HG03039 (cell line): Measurements from ENCODE around the gene PLCXD1.
"Not testable (repeated sequence)": the region's sequence is repeated elsewhere in the genome, so short reads cannot be mapped to it uniquely, and the experiment has no call there.

ENCODE experiments used
- ATAC-seq: cut with Tn5 transposase; IDR thresholded peaks from one replicate; pipeline ENCODE4 v1.9.1; 2021; ENCODE audit warnings: mild to moderate bottlenecking, moderate library complexity; ENCODE audit not compliant: unreplicated experiment

PLCXD1 gene

DNA sequence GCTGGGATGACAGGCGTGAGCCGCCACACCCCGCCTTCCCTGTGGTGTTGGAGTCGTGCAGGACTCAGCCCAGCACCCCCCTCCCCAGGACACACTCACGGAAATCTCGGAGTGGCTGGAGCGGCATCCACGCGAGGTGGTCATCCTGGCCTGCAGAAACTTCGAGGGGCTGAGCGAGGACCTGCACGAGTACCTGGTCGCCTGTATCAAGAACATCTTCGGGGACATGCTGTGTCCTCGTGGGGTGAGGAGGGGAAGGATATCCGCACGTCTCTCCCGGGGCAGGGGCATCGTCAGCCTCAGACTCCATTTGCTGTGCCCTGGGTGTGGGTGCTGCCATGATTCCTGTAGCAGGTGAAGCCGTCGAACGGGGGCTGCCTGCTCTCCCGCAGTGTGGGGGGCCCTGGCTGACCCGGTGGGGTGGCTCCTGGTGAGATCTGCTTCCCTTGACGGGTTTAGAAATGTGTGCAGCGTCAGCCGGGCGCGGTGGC lies 10.3 kb downstream of the PLCXD1 start:
- no peak for ATAC-seq

DNA sequence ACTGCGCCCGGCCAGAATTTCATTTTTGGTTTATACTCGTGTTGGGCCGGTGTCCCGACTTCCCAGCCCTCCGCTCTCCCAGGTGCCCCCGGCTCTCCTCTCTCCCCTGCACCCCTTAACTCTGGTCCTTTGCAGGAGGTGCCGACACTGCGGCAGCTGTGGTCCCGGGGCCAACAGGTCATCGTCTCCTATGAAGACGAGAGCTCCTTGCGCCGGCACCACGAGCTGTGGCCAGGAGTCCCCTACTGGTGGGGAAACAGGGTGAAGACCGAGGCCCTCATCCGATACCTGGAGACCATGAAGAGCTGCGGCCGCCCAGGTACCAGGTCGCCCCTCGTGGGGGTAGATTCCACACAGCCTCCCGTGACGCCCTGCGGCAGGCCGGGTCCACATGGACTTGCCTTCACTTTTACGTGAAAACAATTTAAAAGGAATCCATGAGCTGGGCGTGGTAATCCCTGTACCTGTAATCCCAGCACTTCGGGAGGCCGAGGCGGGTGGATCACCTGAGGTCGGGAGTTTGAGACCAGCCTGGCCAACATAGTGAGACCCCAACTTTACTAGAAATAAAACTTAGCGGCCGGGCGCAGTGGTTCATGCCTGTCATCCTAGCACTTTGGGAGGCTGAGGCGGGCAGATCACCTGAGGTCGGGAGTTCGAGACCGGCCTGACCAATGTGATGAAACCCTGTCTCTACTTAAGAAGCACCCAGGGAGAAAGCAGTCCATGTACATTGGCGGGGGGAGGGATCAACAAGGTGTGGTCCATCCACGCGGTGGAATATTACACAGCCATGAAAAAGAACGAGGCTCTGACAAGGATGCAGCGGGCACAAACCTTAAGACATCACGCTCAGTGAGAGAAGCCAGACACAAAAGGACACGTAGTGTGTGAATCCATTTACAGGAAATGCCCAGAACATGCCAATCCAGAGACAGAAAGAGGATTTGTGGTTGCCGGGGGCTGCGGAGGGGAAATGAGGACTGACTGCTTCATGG lies 12.0 kb downstream of the PLCXD1 start:
- ATAC-seq = no peak

DNA sequence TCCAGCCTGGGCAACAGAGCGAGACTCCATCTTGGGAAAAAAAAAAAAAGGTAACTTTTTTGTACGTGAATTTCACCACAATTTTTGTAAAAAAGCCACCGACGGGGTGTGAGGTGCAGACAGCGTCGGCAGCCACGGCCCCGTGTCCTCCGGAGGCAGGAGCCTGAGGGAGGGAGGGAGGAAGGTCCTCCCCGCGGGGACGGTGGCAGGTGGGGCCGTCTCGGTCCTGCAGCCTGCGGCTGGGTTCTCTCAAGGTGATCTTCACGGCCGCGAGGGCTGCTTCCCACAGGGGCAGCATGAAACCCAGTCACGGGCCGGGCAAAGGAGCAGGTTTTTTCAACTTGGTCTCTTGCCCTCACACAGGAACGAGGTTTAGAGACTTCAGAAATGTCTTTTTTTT lies 14.0 kb downstream of the PLCXD1 start:
- ATAC-seq = no peak

DNA sequence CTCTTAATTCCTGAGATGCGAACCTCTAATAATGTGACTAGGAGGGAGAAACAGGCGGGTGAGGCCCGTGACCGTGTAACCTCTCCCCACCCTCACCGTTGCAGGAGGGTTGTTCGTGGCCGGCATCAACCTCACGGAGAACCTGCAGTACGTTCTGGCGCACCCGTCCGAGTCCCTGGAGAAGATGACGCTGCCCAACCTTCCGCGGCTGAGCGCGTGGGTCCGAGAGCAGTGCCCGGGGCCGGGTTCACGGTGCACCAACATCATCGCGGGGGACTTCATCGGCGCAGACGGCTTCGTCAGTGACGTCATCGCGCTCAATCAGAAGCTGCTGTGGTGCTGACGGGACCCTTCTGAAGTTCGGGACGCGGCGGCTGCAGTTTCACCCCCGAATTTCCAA lies 17.8 kb downstream of the PLCXD1 start:
- no peak for ATAC-seq

DNA sequence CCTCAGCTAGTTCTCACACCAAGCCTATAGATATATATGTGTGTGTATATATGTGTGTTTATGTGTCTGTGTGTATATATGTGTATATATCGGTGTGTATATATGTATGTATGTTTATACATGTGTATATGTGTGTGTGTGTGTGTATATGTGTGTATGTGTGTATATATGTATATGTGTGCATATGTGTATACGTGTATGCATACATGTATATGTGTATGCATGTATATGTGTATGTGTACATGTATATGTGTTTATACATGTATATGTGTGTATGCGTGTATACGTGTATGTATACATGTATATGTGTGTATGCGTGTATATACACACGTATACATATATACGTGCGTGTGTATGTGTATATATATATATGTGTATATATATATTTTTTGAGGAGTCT lies 19.2 kb downstream of the PLCXD1 start:
- ATAC-seq = no peak

DNA sequence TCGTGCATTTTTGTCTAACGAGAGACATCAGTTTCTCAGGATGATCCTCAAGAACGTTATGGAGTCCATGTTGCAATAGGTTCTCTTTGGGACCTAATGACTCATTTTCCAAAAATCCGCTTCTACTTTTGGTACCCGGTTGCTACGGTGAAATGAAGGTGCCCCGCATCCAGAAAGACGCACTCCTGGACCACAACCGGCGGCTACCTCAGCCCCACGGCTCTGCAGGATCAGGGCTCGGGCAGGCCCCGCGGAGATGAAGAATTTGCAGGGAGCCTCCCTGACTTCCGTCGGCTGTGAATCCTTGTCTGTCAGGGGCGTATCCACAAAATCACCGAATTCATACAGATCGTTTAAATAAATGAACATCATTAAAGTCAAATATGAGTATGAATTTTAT lies 21.8 kb downstream of the PLCXD1 start:
- no peak for ATAC-seq

DNA sequence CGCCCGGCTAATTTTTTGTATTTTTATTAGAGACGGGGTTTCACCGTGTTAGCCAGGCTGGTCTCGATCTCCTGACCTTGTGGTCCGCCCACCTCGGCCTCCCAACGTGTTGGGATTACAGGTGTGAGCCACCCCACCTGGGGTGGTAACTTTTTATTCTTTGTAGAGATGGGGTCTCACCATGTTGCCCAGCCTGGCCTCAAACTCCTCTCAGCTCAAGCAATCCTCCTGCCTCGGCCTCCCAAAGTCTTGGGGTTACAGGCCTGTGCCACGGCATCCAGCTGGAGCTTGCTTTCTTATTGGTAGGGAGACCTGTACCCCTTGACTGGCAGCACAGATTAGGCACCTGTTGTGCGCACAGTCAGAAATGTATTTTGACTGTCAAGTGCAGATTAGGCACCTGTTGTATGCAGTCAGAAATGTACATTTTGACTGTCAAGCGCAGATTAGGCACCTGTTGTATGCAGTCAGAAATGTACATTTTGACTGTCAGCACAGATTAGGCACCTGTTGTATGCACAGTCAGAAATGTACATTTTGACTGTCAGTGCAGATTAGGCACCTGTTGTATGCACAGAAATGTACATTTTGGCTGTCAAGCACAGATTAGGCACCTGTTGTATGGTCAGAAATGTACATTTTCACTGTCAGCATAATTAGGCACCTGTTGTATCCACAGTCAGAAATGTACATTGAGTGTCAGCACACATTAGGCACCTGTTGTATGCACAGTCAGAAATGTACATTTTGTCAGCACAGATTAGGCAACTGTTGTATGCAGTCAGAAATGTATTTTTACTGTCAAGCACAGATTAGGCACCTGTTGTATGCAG lies 24.8 kb downstream of the PLCXD1 start:
- not testable (repeated sequence) for ATAC-seq

DNA sequence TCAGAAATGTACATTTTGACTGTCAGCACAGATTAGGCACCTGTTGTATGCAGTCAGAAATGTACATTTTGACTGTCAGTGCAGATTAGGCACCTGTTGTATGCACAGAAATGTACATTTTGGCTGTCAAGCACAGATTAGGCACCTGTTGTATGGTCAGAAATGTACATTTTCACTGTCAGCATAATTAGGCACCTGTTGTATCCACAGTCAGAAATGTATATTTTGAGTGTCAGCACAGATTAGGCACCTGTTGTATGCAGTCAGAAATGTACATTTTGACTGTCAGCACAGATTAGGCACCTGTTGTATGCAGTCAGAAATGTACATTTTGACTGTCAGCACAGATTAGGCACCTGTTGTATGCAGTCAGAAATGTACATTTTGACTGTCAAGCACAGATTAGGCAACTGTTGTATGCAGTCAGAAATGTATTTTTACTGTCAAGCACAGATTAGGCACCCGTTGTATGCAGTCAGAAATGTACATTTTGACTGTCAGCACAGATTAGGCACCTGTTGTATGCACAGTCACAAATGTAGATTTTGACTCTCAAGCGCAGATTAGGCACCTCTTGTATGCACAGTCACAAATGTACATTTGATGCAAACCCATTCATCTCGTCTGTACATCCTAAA lies 25.6 kb downstream of the PLCXD1 start:
- ATAC-seq = not testable (repeated sequence)

DNA sequence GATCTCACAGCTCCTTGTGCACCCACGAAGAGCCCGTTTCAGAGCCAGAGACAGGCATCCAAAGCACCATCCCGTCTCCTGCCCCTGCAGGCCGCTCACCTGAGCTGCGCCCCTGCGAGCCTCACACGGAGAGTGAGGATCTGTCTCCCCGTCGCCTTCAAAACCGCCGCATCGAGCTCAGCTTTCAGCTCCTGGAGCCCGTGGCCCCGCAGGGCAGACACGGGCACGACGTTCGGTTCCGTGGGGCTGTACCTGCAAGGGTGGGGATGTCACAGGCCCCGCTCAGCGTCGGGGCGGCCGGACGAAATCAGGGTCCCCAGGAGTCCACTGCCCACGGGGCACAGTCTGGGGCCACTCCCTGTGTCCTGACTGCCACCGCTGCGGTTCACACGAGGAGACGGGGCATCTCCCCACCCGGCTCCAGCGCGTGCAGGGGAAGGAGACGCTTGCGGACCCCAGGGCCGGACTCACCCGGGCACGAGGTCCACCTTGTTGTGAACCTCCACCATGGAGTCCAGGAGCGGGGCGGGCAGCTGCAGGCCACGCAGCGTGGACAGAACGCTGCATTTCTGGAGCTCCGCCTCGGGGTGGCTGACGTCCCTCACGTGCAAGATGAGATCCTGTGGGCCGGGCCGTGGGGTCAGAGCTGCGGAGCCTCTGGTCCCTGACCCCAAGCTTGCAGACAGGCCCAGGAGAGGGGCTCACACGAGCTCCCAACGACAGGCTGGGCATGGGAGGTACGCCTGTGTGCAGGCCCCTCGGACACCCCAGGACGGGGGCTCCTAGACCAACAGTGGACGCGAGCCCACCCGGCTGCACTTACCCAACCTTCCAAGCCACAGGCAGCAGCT lies 26.3 kb downstream of the PLCXD1 start:
- no peak for ATAC-seq

DNA sequence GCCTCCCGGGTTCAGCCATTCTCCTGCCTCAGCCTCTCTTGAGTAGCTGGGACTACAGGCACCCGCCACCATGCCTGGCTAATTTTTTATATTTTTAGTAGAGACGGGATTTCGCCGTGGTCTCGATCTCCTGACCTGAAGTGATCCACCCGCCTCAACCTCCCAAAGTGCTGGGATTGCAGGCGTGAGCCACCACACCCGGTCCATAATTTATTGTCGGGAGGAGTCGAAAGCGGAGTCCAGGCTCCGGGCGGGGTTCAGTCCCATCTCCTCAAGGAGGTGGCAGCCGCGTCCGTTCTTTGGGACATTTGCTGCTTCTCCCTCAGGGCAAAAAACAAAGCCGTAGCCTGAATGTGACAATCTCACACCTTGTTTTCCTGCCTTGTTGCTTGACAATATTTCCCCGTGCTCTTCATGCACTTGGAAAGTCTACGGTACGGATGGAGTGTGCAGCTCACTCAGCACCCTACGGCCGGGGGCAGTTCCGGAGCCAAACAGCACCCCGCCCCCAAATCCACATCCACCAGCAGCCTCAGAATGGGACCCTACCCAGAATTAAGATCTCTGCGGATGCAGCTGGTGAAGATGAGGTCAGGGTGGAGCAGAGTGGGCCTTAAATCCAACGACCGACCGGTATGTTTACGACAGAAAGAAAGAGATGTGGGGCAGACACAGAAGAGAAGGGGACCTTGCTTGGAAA lies 27.8 kb downstream of the PLCXD1 start:
- ATAC-seq = no peak

DNA sequence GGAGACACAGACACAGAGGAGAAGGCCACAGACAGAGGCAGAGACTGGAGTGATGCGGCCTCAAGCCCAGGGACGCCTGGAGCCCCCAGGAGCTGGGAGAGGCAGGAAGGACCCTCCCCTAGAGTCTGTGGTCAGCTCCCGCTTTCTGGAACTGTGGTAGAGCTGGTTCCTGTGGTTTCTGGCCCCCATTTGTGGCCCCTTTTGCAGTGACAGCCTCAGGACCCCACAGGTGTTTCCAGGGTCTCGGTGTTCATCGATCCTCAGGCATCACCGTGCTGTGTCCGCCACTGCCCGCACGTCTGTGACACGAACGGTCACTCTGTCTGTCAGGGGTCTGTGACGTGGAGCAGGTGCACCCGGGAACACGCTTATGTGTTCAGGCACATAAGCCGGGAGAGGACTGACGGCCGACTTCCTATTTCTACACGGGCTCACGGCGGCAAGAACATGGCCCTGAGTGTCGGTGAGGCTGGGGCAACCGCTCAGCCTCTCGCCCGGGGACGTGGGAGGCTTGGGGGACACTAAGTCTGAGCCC lies 29.5 kb downstream of the PLCXD1 start:
- no peak for ATAC-seq

DNA sequence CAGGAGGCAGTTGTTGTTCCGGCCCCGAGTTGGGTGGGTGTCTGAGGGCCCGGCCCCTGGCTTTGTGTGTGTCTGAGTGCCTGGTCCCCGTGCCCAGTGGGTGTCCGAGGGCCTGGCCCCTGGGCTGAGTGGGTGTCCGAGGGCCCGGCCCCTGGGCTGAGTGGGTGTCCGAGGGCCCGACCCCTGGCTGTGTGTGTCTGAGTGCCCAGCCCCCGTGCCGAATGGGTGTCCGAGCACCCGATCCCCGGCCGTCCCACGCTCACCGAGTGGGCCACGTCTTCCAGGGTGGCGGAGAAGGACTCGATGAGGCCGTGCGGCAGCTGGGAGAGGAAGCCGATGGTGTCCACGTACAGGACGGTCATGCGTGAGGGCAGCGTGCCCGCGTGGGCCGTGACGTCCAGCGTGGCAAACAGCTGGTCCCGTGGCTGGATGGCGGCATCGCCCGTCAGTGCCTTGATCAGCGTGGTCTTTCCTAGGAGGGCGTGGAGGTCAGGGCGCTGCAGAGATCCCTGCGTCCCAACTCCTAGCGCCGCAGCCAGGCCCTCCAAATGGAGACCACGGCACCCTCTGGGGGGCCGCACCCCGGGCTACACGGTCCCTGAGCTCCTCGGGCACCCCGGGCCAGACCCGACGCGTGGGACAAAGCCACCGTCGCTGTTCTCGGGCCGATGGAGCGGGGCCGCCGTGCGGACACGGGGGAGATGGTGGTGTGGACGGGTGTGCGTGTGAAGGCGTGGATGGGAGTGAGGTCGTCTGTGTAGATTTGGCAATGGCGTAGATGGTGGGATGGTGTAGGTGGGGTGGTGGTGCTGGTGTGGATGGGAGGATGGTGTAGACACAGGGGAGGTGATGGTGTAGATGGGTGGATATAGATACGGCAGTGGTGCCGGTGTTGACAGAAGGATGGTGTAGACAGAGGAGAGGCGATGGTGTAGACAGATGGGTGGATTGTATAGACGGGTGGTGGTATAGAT lies 30.3 kb downstream of the PLCXD1 start:
- no peak for ATAC-seq

DNA sequence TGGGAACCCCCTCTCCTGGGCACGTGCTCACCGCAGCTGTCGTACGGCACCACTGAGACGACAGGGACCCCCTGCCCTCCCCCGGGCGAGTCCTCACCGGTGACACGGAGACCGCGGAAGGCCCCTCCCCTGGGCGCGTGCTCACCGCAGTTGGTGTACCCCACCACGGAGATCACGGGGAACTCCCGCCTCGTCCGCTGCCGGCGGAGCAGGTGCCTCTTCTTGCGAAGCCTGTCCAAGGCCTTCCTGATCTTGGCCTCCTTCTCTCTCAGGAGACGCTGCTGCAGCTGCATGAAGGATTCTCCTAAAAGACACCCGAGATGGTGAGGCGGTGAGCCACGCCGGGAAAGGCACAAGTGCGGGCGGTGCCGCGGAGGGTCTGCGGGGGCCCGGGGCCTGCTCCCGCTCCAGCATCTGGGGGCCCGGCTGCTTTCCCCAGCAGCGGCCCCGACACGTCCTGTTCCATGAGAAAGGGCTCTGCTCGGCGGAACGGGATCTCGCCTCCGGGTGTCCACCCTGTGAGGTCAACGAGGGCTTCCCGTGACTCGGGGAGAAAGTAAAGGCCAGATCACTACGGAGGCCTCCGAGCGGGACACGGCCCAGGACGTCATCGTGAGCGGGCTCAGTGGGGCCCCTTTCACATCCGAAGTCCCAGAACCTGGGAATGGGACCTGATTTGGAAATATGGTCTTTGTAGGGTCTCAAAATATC lies 31.6 kb downstream of the PLCXD1 start:
- ATAC-seq = no peak

DNA sequence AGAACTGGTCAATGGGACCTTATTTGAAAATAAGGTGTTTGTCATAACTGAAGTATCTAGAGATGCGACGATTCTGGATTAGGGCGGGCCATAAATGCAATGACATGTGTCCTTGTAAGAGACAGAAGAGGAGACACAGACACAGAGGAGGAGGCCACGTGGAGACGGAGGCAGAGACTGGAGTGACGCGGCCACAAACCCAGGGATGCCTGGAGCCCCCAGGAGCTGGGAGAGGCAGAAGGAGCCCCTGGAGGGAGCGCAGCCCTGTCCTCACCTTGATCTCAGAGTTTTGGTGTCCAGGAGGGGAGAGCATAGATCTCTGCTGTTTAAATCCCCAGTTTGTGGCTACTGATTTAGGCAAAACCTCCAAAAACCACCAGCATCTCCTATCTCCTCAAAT lies 32.4 kb downstream of the PLCXD1 start:
- no peak for ATAC-seq

DNA sequence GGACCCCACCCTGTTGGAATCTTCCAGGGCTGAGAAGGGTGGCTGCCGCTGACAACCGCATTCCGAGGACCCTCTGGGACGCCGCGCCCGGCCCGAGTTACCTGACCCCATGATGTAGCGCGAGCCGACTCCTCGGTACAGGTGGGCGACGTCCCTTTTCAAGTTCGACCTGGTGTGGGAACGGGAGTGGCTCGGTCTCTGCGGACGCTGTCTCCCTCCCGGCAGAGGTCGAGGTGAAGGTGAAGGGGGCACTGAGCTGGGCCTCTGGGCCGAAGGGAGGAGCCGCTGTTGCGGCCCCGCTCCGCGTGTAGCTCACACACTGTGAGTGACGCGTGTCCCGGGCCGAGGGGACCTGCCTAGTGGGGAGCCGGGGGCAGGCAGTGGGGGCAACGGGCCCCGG lies 32.9 kb downstream of the PLCXD1 start:
- ATAC-seq = no peak

DNA sequence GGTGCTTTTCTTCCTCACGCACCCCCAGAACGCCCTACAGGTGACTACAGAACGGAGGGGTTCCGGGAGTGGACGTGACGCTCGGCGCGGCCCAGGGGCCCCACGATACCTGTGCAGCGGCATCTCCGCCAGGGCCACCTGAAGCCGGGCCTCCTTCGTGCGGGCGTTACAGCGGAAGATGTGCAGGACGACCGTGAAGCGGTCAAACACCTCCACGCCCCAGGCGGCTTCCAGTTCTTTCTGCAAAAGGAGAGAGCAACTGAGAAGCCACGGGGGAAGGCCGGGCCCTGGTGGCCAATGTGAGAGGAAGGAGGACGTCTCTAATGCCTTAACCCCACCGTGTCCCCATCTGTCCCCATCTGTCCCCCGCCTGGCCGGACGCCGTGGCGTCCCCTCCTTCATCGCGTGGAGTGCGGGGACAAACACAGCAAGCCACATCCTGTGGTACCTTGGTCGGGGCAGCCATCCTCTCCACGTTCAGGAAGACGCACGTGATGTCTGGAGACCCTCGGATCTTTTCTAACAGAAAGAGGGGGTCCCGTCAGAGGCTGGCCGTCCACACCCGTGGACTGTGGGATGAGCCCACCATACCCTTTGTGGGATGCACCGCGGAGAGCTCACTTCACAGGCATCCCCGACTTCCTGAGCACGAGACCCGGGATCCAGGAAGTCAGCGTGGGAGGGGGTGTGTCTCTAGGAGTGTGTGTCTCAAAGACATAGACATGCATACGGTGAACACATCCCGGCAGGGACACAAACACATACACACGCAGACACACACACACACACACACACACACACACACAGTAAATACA lies 33.8 kb downstream of the PLCXD1 start:
- ATAC-seq = no peak
